AG04450 (cell line): ENCODE measurements around the gene HINT1. TPM values are rescaled to one million over a fixed set of nuclear protein-coding genes. Genes with fewer than 3 reads are reported as not detected.
"Not testable (repeated sequence)": the region's sequence is repeated elsewhere in the genome, so short reads cannot be mapped to it uniquely, and the experiment has no call there.

ENCODE experiments used
- CTCF ChIA-PET: fragments of 300-600, 350-600 bp; formaldehyde crosslinking; extraction: SDS; loops from one replicate; lab custom pipeline; 2022; ENCODE audit warnings: antibody characterized with exemption, inconsistent platforms; lab: Charles Lee
- POLR2A ChIA-PET: fragments of 350-600 bp; formaldehyde crosslinking; extraction: SDS; loops from one replicate; lab custom pipeline; 2021; ENCODE audit warnings: antibody characterized with exemption, inconsistent platforms; lab: Yijun Ruan, JAX
- DNase-seq: peaks from one replicate; pipeline ENCODE4 v3.0.0-alpha.2; 2011; ENCODE audit warnings: low read depth, low spot score
- H3K27ac ChIP-seq: one replicate; pipeline ENCODE4 v1.5.1; 2012; ENCODE audit warnings: low read depth, low read length, control low read depth
- H3K27me3 ChIP-seq: one replicate; pipeline ENCODE4 v1.6.0; 2012; ENCODE audit warnings: low read length; ENCODE audit not compliant: control insufficient read depth, insufficient read depth
- H3K4me3 ChIP-seq: 2 replicates; pipeline ENCODE4 v1.5.1; 2011; ENCODE audit warnings: mild to moderate bottlenecking, low read depth, low read length, control low read depth
- H3K9me3 ChIP-seq: 2 replicates; pipeline ENCODE4 v1.5.1; 2012; ENCODE audit warnings: low read length; ENCODE audit not compliant: control insufficient read depth, insufficient read depth
- CTCF ChIP-seq: IDR thresholded peaks from 2 replicates; pipeline ENCODE4 v1.5.1; 2011; ENCODE audit warnings: low read depth, low read length, control low read depth, inconsistent platforms
- polyA plus RNA-seq: library from polyadenylated mRNA; depleted of rRNA; stranded (reverse); fragments of >200 nt; gene quantifications from 2 replicates; pipeline ENCODE4 v1.2.3, GENCODE V29; 2011

HINT1 gene
- polyA plus RNA-seq, 1 experiment, result 624 TPM

GRCh38 chr5:131200560-131200959 is 35.5 kb upstream of the HINT1 start:
- no peak for TF ChIP-seq CTCF
- H3K4me3 ChIP-seq, result no peak overlapping the region
- no peak overlapping the region for H3K27ac ChIP-seq
- no peak for DNase-seq
- H3K27me3 ChIP-seq, result no peaks in the 10 kb centered on the region
- CTCF ChIA-PET, result no interaction called here
- POLR2A ChIA-PET, result no interaction called here
- no peaks in the 10 kb centered on the region for H3K9me3 ChIP-seq

GRCh38 chr5:131198625-131199024 is 33.6 kb upstream of the HINT1 start:
- no peak for DNase-seq
- no peak overlapping the region for H3K27ac ChIP-seq
- H3K27me3 ChIP-seq, result no peaks in the 10 kb centered on the region
- H3K4me3 ChIP-seq, result no peak overlapping the region
- TF ChIP-seq CTCF, result no peak
- no peaks in the 10 kb centered on the region for H3K9me3 ChIP-seq
- ChIA-PET CTCF (no interaction called here), POLR2A (interaction anchor here (0.6 kb wide), 1 partner anchor 174 kb away, joined by 4 read pairs; no protein-coding TSS in a partner anchor)

GRCh38 chr5:131196331-131196730 is 31.3 kb upstream of the HINT1 start:
- H3K27me3 ChIP-seq, result no peaks in the 10 kb centered on the region

GRCh38 chr5:131195696-131196095 is 30.6 kb upstream of the HINT1 start:
- ChIA-PET POLR2A (interaction anchor here (0.5 kb wide), 1 partner anchor 81 kb away, joined by 3 read pairs; no protein-coding TSS in a partner anchor), CTCF (no interaction called here)
- DNase-seq, result no peak
- H3K4me3 ChIP-seq, result no peak overlapping the region
- no peak for TF ChIP-seq CTCF
- H3K27ac ChIP-seq, result no peak overlapping the region
- H3K9me3 ChIP-seq, result no peaks in the 10 kb centered on the region
- no peaks in the 10 kb centered on the region for H3K27me3 ChIP-seq

More at GRCh38 chr5:131196331-131196730, 31.3 kb upstream of the HINT1 start:
- no peak overlapping the region for H3K4me3 ChIP-seq
- TF ChIP-seq CTCF, result no peak
- ChIA-PET CTCF (no interaction called here), POLR2A (interaction anchor here (0.6 to 1.2 kb wide), 2 partner anchors 61 to 907 kb away, joined by 3 to 5 read pairs; no protein-coding TSS in a partner anchor)
- no peak for DNase-seq
- H3K9me3 ChIP-seq, result no peaks in the 10 kb centered on the region
- no peak overlapping the region for H3K27ac ChIP-seq

GRCh38 chr5:131194725-131195124 is 29.7 kb upstream of the HINT1 start:
- H3K9me3 ChIP-seq, result no peaks in the 10 kb centered on the region
- no peak overlapping the region for H3K27ac ChIP-seq
- no peak for DNase-seq
- no peak overlapping the region for H3K4me3 ChIP-seq
- H3K27me3 ChIP-seq, result no peaks in the 10 kb centered on the region
- no peak for TF ChIP-seq CTCF
- POLR2A ChIA-PET, result no interaction called here
- CTCF ChIA-PET, result no interaction called here

GRCh38 chr5:131193897-131194296 is 28.8 kb upstream of the HINT1 start:
- POLR2A ChIA-PET, H3K9me3 ChIP-seq, H3K4me3 ChIP-seq, H3K27me3 ChIP-seq, CTCF ChIA-PET, DNase-seq, H3K27ac ChIP-seq: not testable (repeated sequence)
